MCF 10A (cell line): ENCODE results near the gene TRIM16. TPM values are rescaled to one million over a fixed set of nuclear protein-coding genes. Genes with fewer than 3 reads are reported as not detected.

ENCODE experiments used
- BruUV-seq: library from RNA; stranded (reverse); fragments of 400-500 nt; replicated peaks from 2 replicates; lab custom pipeline; 2021; lab: Mats Ljungman, UMichigan
- CTCF ChIA-PET: fragments of 300-600 bp; sonication (Branson Sonifier 250); formaldehyde crosslinking; extraction: SDS; loops from one replicate; lab custom pipeline; 2021; ENCODE audit warnings: antibody characterized with exemption, inconsistent platforms; lab: Yijun Ruan, JAX
- POLR2A ChIA-PET: fragments of 300-600, 350-650 bp; sonication (Branson Sonifier 250); formaldehyde crosslinking; extraction: SDS; loops from one replicate; lab custom pipeline; 2020; ENCODE audit warnings: antibody characterized with exemption, inconsistent platforms; lab: Yijun Ruan, JAX
- DNase-seq: peaks from one replicate; pipeline ENCODE4 v3.0.0-alpha.2; 2018; ENCODE audit not compliant: unreplicated experiment
- H3K27ac Mint-ChIP-seq: one replicate; pipeline ENCODE4 v1.8.0; 2022; ENCODE audit warnings: mild to moderate bottlenecking, low read depth, mixed read lengths; ENCODE audit not compliant: unreplicated experiment
- H3K27me3 Mint-ChIP-seq: one replicate; pipeline ENCODE4 v1.8.0; 2022; ENCODE audit warnings: mixed read lengths; ENCODE audit not compliant: insufficient read depth, unreplicated experiment
- H3K36me3 Mint-ChIP-seq: one replicate; pipeline ENCODE4 v1.8.0; 2022; ENCODE audit warnings: mild to moderate bottlenecking, moderate library complexity, mixed read lengths; ENCODE audit not compliant: insufficient read depth, unreplicated experiment
- H3K4me1 Mint-ChIP-seq: one replicate; pipeline ENCODE4 v1.8.0; 2022; ENCODE audit warnings: mixed read lengths; ENCODE audit not compliant: insufficient read depth, unreplicated experiment
- H3K4me3 Mint-ChIP-seq: one replicate; pipeline ENCODE4 v1.8.0; 2022; ENCODE audit warnings: mild to moderate bottlenecking, moderate library complexity, mixed read lengths; ENCODE audit not compliant: unreplicated experiment
- H3K9me3 Mint-ChIP-seq: one replicate; pipeline ENCODE4 v1.8.0; 2022; ENCODE audit warnings: mixed read lengths; ENCODE audit not compliant: unreplicated experiment
- intact Hi-C: fragments of 100-400 bp; cut with micrococcal nuclease; formaldehyde crosslinking; loops from 2 replicates; pipeline ENCODE4 v1.14.1; 2022
- total RNA-seq: library from RNA; stranded (reverse); gene quantifications from 2 replicates; pipeline ENCODE4 v1.2.3, GENCODE V29; 2022
- TF ChIP-seq, protein P1 (sequence below): fragments of 200-600 bp; IDR thresholded peaks from one replicate; pipeline ENCODE4 v1.8.0; 2022; ENCODE audit warnings: antibody characterized with exemption, mild to moderate bottlenecking; ENCODE audit not compliant: unreplicated experiment

The TRIM16 gene
- total RNA-seq, 1 experiment from 2014 or later, result 42.5 TPM

DNA sequence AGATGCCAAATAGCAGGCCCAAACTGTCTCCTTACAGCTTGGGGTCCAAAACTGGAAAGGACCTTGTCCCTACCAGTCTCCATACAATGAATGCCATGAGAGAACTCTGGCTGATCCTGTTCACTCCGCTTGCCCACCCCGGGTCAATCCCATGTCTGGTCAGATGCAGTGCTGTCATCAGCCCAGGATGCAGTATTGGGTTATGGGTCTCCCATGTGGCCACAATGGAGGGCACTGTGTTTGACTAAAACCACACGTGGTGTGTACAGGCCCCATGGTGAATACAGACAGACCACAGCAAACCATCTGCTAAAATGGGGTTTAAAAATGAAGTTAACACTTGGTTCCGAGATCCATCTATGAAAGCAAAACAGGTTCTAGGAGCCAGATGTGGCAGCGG, 20.4 kb downstream of the TRIM16 start:
- intact Hi-C loops, result no loop called here
- no peaks in the 10 kb centered on the region for H3K27me3 Mint-ChIP-seq
- no peaks in the 10 kb centered on the region for H3K9me3 Mint-ChIP-seq
- POLR2A ChIA-PET, result interaction anchor here (1.0 to 6.7 kb wide), 2 partner anchors 13 kb away, joined by 3 to 109 read pairs; no protein-coding TSS in a partner anchor
- no TSS peak for BruUV-seq
- TF ChIP-seq, protein P1, sequence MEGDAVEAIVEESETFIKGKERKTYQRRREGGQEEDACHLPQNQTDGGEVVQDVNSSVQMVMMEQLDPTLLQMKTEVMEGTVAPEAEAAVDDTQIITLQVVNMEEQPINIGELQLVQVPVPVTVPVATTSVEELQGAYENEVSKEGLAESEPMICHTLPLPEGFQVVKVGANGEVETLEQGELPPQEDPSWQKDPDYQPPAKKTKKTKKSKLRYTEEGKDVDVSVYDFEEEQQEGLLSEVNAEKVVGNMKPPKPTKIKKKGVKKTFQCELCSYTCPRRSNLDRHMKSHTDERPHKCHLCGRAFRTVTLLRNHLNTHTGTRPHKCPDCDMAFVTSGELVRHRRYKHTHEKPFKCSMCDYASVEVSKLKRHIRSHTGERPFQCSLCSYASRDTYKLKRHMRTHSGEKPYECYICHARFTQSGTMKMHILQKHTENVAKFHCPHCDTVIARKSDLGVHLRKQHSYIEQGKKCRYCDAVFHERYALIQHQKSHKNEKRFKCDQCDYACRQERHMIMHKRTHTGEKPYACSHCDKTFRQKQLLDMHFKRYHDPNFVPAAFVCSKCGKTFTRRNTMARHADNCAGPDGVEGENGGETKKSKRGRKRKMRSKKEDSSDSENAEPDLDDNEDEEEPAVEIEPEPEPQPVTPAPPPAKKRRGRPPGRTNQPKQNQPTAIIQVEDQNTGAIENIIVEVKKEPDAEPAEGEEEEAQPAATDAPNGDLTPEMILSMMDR, result no peak
- H3K27ac Mint-ChIP-seq, result no peak overlapping the region
- H3K36me3 Mint-ChIP-seq, result peaks cover 35% of the 10 kb centered on the region
- H3K4me3 Mint-ChIP-seq, result no peak overlapping the region
- no peak for DNase-seq
- CTCF ChIA-PET, result no interaction called here
- peaks cover 31% of the 10 kb centered on the region for H3K4me1 Mint-ChIP-seq

DNA sequence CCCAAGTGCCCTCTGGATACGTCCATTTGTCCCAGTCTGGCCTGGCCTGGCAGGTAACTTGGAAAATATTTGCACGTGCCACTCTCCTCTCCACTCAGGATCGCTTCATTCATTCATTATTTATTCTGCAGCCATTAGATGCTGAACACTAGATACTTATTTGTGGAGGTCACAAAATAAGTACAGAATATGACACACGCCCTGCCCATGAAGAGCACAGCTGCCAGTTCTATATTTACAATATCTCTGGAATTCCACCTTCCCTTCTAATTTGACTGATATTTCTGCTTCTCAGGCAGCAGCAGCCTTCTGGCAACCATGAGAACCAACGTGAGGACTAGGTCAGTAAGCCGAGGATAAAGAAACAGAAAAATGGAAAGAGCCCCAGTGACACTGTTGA, 20.9 kb downstream of the TRIM16 start:
- Mint-ChIP-seq H3K27ac (no peak overlapping the region), H3K27me3 (no peaks in the 10 kb centered on the region), H3K4me1 (peaks cover 36% of the 10 kb centered on the region), H3K36me3 (peaks cover 31% of the 10 kb centered on the region), H3K9me3 (no peaks in the 10 kb centered on the region), H3K4me3 (no peak overlapping the region)
- BruUV-seq, result no TSS peak
- DNase-seq, result no peak
- TF ChIP-seq, protein P1, result no peak
- intact Hi-C loops, result no loop called here
- POLR2A ChIA-PET, result interaction anchor here (1.0 to 6.7 kb wide), 2 partner anchors 13 to 14 kb away, joined by 3 to 109 read pairs; no protein-coding TSS in a partner anchor
- CTCF ChIA-PET, result no interaction called here

DNA sequence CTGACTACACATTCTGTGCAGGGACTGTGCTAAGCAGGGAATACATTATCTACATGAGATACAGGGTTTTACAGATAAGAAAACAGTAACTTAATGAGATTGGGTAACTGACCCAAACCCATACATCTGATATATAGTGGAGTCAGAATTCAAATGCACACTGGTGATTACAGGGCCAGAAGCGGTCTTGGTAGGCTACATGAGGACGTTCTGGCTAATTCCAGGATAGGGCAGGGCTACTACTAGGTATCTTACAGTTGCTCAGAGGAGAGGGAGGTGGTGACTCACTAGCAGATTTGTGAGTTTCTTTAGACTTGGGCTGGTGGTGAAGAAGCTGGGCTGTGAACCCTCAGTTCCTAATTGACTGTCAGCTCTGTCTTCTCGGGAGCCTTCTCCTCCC, 21.4 kb downstream of the TRIM16 start:
- H3K9me3 Mint-ChIP-seq, result no peaks in the 10 kb centered on the region
- no peak overlapping the region for H3K27ac Mint-ChIP-seq
- TF ChIP-seq, protein P1, result no peak

DNA sequence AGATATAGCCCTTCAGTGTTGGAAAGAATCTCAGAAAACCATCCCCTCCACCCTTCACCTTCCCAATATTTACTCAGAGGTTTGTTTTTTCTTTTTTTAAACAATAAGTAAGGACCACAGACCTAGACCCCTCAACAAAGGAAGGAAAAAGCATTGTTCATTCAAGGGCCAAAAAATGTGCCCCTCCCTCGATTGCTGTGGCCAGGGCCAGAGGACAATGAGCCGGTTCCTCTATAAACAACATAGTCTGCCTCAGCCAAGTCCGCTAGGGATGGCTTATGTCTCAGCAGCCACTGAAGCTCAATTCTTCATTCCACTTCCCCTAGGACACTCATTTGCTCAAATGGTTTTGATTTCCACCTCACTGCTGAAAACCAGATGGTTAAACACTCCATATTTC, 24.0 kb downstream of the TRIM16 start:
- no peaks in the 10 kb centered on the region for H3K9me3 Mint-ChIP-seq
- CTCF ChIA-PET, result interaction anchor here (1.9 kb wide), 1 partner anchor 10 kb away, joined by 11 read pairs; no protein-coding TSS in a partner anchor
- TF ChIP-seq, protein P1, result no peak
- no TSS peak for BruUV-seq
- peaks cover 39% of the 10 kb centered on the region for H3K36me3 Mint-ChIP-seq
- peak overlapping the region; percentile 93 for H3K27ac Mint-ChIP-seq
- no peak overlapping the region for H3K4me3 Mint-ChIP-seq
- intact Hi-C loops, result no loop called here
- peaks cover 47% of the 10 kb centered on the region for H3K4me1 Mint-ChIP-seq
- POLR2A ChIA-PET, result interaction anchor here (1.1 to 6.7 kb wide), 3 partner anchors 10 to 340 kb away, joined by 6 to 109 read pairs (median 7); partner anchors contain the start of genes TRIM16, TTC19 and ZSWIM7
- DNase-seq, result no peak
- no peaks in the 10 kb centered on the region for H3K27me3 Mint-ChIP-seq

More for the DNA sequence above, 21.4 kb downstream of the TRIM16 start:
- Mint-ChIP-seq H3K4me3 (no peak overlapping the region), H3K4me1 (peaks cover 41% of the 10 kb centered on the region), H3K27me3 (no peaks in the 10 kb centered on the region), H3K36me3 (peaks cover 33% of the 10 kb centered on the region)
- intact Hi-C loops, result no loop called here
- CTCF ChIA-PET, result no interaction called here
- no TSS peak for BruUV-seq
- POLR2A ChIA-PET, result interaction anchor here (1.0 to 6.7 kb wide), 2 partner anchors 12 to 14 kb away, joined by 3 to 109 read pairs; no protein-coding TSS in a partner anchor
- DNase-seq, result no peak
